C4-2B (cell line): ENCODE results near the gene SORCS2.

Source experiments
- CTCF ChIP-seq: fragments of 450-650 bp; conservative IDR thresholded peaks from 2 replicates; pipeline ENCODE4 v1.5.1; 2017; ENCODE audit warnings: mild to moderate bottlenecking
- ZFX ChIP-seq: fragments of 450-650 bp; IDR thresholded peaks from 2 replicates; pipeline ENCODE4 v1.6.1; 2017

GRCh38 chr4:7372673-7373072 lies 180.3 kb downstream of the SORCS2 start:
- TF ChIP-seq CTCF (no peak), ZFX (no peak)
